ENCODE data around the gene SPOCD1. TPM values are rescaled to one million over a fixed set of nuclear protein-coding genes. Genes with fewer than 3 reads are reported as not detected.

Gene SPOCD1
- total and polyA plus RNA-seq, 2 experiments from 2014 or later, result 1.4 to 7.3 TPM

DNA sequence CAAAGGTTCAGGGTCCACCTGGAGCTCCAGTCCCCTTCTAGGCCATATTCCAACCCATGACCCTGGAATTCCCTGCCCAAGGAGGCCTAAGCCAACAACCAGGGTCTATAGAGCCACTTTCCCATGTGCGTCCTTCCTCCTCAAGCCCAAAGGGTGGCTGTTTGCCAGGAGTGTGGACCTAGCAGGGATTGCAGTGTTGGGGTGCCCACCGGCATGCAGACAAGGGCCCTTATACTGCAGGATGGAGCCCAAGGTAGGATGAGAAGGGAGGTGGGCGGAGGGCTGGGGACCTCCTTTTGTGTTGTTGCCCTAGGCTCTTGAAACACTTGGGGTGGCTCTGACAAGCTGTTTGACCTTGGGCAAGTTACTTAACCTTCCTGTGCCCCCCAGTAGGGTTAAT is 32.0 kb downstream of the SPOCD1 start:
- TF ChIP-seq CTCF (IDR thresholded peaks at IDR 0.05; ENCODE audit: low read depth, low read length), result no peak
- peaks cover 30% of the 10 kb centered on the region for H3K4me1 ChIP-seq (ENCODE audit: low read depth)
- DNase-seq (ENCODE audit: low read depth in 1 of 2, low spot score in 1 of 2), result no peak
- H3K9me3 ChIP-seq (ENCODE audit: low read depth), result no peaks in the 10 kb centered on the region
- H3K4me3 ChIP-seq, result no peak overlapping the region
- H3K27me3 ChIP-seq, result no peaks in the 10 kb centered on the region
- H3K36me3 ChIP-seq, result no peaks in the 10 kb centered on the region
- H3K27ac ChIP-seq, result no peak overlapping the region

GRCh38 chr1:31782421-31783410 is 33.1 kb downstream of the SPOCD1 start:
- H3K9me3 ChIP-seq (ENCODE audit: low read depth), result no peaks in the 10 kb centered on the region
- H3K27me3 ChIP-seq, result no peaks in the 10 kb centered on the region
- H3K36me3 ChIP-seq, result no peaks in the 10 kb centered on the region
- H3K27ac ChIP-seq, result peak overlapping the region; percentile 85
- TF ChIP-seq CTCF (IDR thresholded peaks at IDR 0.05; ENCODE audit: low read depth, low read length), result no peak
- no peak overlapping the region for H3K4me3 ChIP-seq
- no peak for DNase-seq (ENCODE audit: low read depth in 1 of 2, low spot score in 1 of 2)
- H3K4me1 ChIP-seq (ENCODE audit: low read depth), result peaks cover 30% of the 10 kb centered on the region

DNA sequence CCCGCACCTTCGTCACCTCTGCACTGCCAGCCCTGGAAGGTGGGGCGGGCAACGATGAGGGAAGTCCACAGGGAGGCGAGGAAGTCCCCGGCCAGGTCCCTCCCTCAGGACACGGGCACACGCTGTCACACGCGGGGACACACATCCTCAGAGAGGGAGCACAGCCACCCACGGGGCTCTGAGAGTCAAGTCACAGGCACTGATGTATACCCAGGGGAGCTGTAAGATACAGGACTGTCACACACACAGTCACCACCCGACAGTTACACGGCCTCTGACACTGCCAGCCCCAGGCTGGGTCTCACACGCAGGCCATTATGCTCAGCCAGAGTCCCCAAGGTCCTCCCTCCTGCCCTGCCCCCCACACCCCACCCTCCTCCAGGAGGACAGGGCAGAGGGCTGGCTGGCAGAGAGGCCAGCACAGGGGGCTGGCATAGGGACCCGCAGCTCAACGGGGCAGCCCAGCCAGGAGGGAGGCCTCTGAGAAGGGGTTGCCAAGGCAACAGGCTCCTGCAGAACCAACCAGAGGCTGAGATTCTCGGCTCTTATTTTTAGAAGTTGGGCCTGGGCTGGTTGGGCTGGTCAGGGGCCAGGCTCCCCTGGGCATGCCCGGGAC is 34.0 kb downstream of the SPOCD1 start:
- DNase-seq (ENCODE audit: low read depth in 1 of 2, low spot score in 1 of 2), result peak in 1 of 2 donors; percentile 81
- Histone ChIP-seq H3K36me3 (no peaks in the 10 kb centered on the region), H3K27me3 (no peaks in the 10 kb centered on the region), H3K4me3 (no peak overlapping the region), H3K27ac (peak overlapping the region; percentile 85), H3K9me3 (ENCODE audit: low read depth) (no peaks in the 10 kb centered on the region), H3K4me1 (ENCODE audit: low read depth) (peaks cover 30% of the 10 kb centered on the region)
- no peak for TF ChIP-seq CTCF (IDR thresholded peaks at IDR 0.05; ENCODE audit: low read depth, low read length)

- H3K27ac ChIP-seq, result peak overlapping the region; percentile 85
- no peaks in the 10 kb centered on the region for H3K36me3 ChIP-seq
- peaks cover 32% of the 10 kb centered on the region for H3K4me1 ChIP-seq (ENCODE audit: low read depth)
- H3K9me3 ChIP-seq (ENCODE audit: low read depth), result no peaks in the 10 kb centered on the region
- H3K27me3 ChIP-seq, result no peaks in the 10 kb centered on the region
- H3K4me3 ChIP-seq, result no peak overlapping the region
- peak in 1 of 2 donors; percentile 49 for DNase-seq (ENCODE audit: low read depth in 1 of 2, low spot score in 1 of 2)
- TF ChIP-seq CTCF (IDR thresholded peaks at IDR 0.05; ENCODE audit: low read depth, low read length), result no peak
Measured at GRCh38 chr1:31781138-31781755, 34.6 kb downstream of the SPOCD1 start.

- no peaks in the 10 kb centered on the region for H3K36me3 ChIP-seq
Measured at GRCh38 chr1:31780632-31781031, 35.2 kb downstream of the SPOCD1 start.

More at GRCh38 chr1:31780632-31781031, 35.2 kb downstream of the SPOCD1 start:
- H3K27me3 ChIP-seq, result no peaks in the 10 kb centered on the region
- H3K9me3 ChIP-seq (ENCODE audit: low read depth), result no peaks in the 10 kb centered on the region
- H3K27ac ChIP-seq, result no peak overlapping the region
- TF ChIP-seq CTCF (IDR thresholded peaks at IDR 0.05; ENCODE audit: low read depth, low read length), result no peak
- H3K4me1 ChIP-seq (ENCODE audit: low read depth), result peaks cover 34% of the 10 kb centered on the region
- no peak overlapping the region for H3K4me3 ChIP-seq
- no peak for DNase-seq (ENCODE audit: low read depth in 1 of 2, low spot score in 1 of 2)
